ENCODE measurements around the gene STK32C.

- no peak for TF ChIP-seq CTCF (IDR thresholded peaks at IDR 0.05)
- no peak for TF ChIP-seq POLR2A (IDR thresholded peaks at IDR 0.05)
Observed at GRCh38 chr10:132232023-132232951, 75.5 kb downstream of the STK32C start.

Data from testis (tissue), 2 donors.